GM18505 (cell line): ENCODE data around the gene ODF2.

ENCODE experiments used
- ATAC-seq: cut with Tn5 transposase; IDR thresholded peaks from one replicate; pipeline ENCODE4 v1.9.1; 2021; ENCODE audit not compliant: unreplicated experiment
- POLR2A ChIP-seq: IDR thresholded peaks from 4 replicates; pipeline ENCODE4 v1.6.1; 2011; ENCODE audit warnings: borderline replicate concordance; ENCODE audit not compliant: insufficient read depth, insufficient read length; ENCODE audit errors: extremely low read depth

Gene ODF2

GRCh38 chr9:128548876-128549275 lies 93.1 kb downstream of the ODF2 start:
- no peak for TF ChIP-seq POLR2A
- no peak for ATAC-seq

DNA sequence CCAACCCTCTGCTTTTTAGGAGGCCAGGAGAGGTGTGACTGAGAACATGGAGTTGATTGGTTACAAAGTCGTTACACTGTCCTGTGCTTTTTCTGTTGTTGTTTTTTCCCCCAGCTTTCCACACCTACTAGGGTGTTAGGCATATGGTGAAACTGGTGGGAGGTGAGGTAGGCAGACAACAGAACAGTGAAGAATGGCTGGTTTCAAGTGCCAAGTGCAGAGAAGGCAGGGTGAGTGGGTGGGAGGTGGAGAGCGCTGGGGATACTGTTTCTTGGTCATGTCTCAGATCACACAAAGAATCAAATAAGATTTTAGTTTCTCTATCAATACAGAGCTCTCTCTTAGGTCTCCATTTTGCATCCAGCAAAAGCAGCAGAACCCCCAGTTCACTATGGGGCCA lies 94.4 kb downstream of the ODF2 start:
- ATAC-seq = no peak
- no peak for TF ChIP-seq POLR2A
